ENCODE results near the gene LARP1. TPM values are rescaled to one million over a fixed set of nuclear protein-coding genes. Genes with fewer than 3 reads are reported as not detected.

LARP1 gene
- total and polyA plus RNA-seq, 9 of the 15 experiments (the other 6 are each of a cell fraction or from before 2014, with no cell fraction given): 22.6 to 300 (median 92.0) TPM

DNA sequence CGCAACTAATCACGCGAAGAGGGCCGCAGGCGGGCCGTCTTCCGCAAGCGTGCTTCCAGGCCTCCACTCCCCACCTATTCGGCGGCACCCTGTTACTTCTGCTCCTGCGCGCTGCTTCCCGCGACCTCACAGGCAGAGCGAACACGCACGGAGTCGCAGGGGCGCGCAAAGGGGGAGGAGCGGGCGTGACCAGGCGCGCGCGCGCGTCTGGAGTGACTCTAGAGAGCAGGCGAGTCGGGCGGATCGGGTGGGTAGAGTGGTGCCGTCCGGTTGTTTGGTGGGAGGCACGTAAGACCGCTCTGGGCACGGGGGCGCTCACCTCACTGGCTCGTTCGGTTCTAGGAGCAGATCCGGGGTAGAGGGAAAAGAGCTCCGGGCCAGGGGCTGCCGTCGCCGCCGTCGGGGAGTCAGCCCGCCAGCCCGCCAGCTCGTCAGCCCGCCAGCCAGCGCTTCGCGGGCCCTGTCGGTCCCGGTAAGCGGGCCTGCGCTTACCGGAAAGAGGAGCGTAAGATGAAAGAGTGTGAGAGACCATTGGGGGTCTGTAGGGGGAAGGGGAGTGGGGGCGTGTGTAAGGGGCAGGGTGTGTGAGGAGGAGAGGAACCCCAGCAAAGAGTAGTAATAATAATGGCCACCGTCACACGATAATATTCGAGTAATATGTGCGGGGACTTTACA lies 103.3 kb downstream of the LARP1 start, which contains the start of gene CNOT8:
TSS of gene CNOT8 (plus strand) at position 331 of the 675 bp plus-strand sequence. CDS start 4,652 bp downstream, outside the sequence.
- H4K20me1 ChIP-seq (replicated peaks; ENCODE audit: control insufficient read depth, insufficient read depth, low read length): no peaks in the 10 kb centered on the region; the same call in 1 of the 2 replicates
- POLR2A ChIA-PET: interaction anchor here (0.6 to 2.9 kb wide), 8 partner anchors 13 to 528 kb away, joined by 3 to 20 read pairs (median 4); no protein-coding TSS in a partner anchor
- H3K9me1 ChIP-seq (ENCODE audit: control insufficient read depth, insufficient read depth, low read length): no peaks in the 10 kb centered on the region
- H3K9me3 ChIP-seq (replicated peaks; ENCODE audit: control insufficient read depth, insufficient read depth, low read depth, low read length): no peaks in the 10 kb centered on the region
- H3K4me3 ChIP-seq: peak within 1 kb of the TSS; percentile 88
- peaks cover 17 to 31% of the 10 kb centered on the region in 2 experiments; a peak in 4 of 5 replicates for H3K4me1 ChIP-seq (replicated peaks in 1 of 2; ENCODE audit: control insufficient read depth in 2 of 2, insufficient read depth in 2 of 2, low read length in 2 of 2)
- CTCF ChIA-PET (ENCODE audit: low intra/inter-chr PET ratio): no interaction called here
- no peaks in the 10 kb centered on the region for H3K27me3 ChIP-seq (ENCODE audit: control insufficient read depth in 2 of 2, insufficient read depth in 2 of 2, low read length in 2 of 2)
- FAIRE-seq (peak; percentile 93), ATAC-seq (peak; percentile 86), DNase-seq (ENCODE audit: extremely low read depth in 1 of 4, low spot score in 3 of 4) (peak; percentile 88 to 99 (median 92))
- peaks cover 51% of the 10 kb centered on the region for H3K79me2 ChIP-seq (ENCODE audit: control insufficient read depth, insufficient read depth, low read length)
- H3K27ac ChIP-seq (ENCODE audit: extremely low read depth, low read depth, low read length): peak within 1 kb of the TSS; percentile 95
- peak within 1 kb of the TSS; percentile 95 for H2AFZ ChIP-seq (ENCODE audit: low read depth, low read length)
- WGBS (ENCODE audit: insufficient coverage, low coverage, missing lambda C conversion rate): 1% methylated on average over 41 of the region's 65 CpGs
- H3K36me3 ChIP-seq (ENCODE audit: control insufficient read depth, insufficient read depth, low read length): peaks cover 15% of the 10 kb centered on the region
- peak within 1 kb of the TSS; percentile 96 for H3K4me2 ChIP-seq (ENCODE audit: insufficient read depth, low read length)
- no TSS peak for BruUV-seq (replicated peaks)
- peak within 1 kb of the TSS; percentile 87 to 97 for H3K9ac ChIP-seq (ENCODE audit: insufficient read depth in 1 of 2, low read depth in 2 of 2, low read length in 2 of 2)
- intact Hi-C loops (cut with micrococcal nuclease) (loop anchor here (1.0 to 2.0 kb wide), 3 partner anchors 23 to 104 kb away; partner anchors contain the start of gene LARP1), in situ Hi-C loops (cut with MboI) (no loop called here)
- TF ChIP-seq, protein P1, sequence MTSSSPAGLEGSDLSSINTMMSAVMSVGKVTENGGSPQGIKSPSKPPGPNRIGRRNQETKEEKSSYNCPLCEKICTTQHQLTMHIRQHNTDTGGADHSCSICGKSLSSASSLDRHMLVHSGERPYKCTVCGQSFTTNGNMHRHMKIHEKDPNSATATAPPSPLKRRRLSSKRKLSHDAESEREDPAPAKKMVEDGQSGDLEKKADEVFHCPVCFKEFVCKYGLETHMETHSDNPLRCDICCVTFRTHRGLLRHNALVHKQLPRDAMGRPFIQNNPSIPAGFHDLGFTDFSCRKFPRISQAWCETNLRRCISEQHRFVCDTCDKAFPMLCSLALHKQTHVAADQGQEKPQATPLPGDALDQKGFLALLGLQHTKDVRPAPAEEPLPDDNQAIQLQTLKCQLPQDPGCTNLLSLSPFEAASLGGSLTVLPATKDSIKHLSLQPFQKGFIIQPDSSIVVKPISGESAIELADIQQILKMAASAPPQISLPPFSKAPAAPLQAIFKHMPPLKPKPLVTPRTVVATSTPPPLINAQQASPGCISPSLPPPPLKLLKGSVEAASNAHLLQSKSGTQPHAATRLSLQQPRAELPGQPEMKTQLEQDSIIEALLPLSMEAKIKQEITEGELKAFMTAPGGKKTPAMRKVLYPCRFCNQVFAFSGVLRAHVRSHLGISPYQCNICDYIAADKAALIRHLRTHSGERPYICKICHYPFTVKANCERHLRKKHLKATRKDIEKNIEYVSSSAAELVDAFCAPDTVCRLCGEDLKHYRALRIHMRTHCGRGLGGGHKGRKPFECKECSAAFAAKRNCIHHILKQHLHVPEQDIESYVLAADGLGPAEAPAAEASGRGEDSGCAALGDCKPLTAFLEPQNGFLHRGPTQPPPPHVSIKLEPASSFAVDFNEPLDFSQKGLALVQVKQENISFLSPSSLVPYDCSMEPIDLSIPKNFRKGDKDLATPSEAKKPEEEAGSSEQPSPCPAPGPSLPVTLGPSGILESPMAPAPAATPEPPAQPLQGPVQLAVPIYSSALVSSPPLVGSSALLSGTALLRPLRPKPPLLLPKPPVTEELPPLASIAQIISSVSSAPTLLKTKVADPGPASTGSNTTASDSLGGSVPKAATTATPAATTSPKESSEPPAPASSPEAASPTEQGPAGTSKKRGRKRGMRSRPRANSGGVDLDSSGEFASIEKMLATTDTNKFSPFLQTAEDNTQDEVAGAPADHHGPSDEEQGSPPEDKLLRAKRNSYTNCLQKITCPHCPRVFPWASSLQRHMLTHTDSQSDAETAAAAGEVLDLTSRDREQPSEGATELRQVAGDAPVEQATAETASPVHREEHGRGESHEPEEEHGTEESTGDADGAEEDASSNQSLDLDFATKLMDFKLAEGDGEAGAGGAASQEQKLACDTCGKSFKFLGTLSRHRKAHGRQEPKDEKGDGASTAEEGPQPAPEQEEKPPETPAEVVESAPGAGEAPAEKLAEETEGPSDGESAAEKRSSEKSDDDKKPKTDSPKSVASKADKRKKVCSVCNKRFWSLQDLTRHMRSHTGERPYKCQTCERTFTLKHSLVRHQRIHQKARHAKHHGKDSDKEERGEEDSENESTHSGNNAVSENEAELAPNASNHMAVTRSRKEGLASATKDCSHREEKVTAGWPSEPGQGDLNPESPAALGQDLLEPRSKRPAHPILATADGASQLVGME (CRISPR knock-in tag; IDR thresholded peaks at IDR 0.05): 0 out of 2 replicates have a peak, but pooled peaks have one; percentile 18
- TF ChIP-seq SMARCB1 (IDR thresholded peaks at IDR 0.05; ENCODE audit: insufficient read length, low read depth): no peak
- no peak for TF ChIP-seq ASH1L (IDR thresholded peaks at IDR 0.05; ENCODE audit: borderline replicate concordance, low read depth, partially characterized antibody)
- TF ChIP-seq ZNF143 (CRISPR knock-in tag; IDR thresholded peaks at IDR 0.05): no peak
- TF ChIP-seq ZBTB17 (CRISPR knock-in tag; IDR thresholded peaks at IDR 0.05): peak; percentile 62
- TF ChIP-seq, protein P2, sequence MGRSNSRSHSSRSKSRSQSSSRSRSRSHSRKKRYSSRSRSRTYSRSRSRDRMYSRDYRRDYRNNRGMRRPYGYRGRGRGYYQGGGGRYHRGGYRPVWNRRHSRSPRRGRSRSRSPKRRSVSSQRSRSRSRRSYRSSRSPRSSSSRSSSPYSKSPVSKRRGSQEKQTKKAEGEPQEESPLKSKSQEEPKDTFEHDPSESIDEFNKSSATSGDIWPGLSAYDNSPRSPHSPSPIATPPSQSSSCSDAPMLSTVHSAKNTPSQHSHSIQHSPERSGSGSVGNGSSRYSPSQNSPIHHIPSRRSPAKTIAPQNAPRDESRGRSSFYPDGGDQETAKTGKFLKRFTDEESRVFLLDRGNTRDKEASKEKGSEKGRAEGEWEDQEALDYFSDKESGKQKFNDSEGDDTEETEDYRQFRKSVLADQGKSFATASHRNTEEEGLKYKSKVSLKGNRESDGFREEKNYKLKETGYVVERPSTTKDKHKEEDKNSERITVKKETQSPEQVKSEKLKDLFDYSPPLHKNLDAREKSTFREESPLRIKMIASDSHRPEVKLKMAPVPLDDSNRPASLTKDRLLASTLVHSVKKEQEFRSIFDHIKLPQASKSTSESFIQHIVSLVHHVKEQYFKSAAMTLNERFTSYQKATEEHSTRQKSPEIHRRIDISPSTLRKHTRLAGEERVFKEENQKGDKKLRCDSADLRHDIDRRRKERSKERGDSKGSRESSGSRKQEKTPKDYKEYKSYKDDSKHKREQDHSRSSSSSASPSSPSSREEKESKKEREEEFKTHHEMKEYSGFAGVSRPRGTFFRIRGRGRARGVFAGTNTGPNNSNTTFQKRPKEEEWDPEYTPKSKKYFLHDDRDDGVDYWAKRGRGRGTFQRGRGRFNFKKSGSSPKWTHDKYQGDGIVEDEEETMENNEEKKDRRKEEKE (IDR thresholded peaks at IDR 0.05; ENCODE audit: borderline replicate concordance in 1 of 2, control insufficient read depth in 1 of 2, low read depth in 2 of 2, low read length in 1 of 2): no peak; a peak in 1 of 4 replicates
- TF ChIP-seq PTBP1 (IDR thresholded peaks at IDR 0.05; ENCODE audit: low read depth, low read length): no peak
- no peak for TF ChIP-seq PURB (CRISPR knock-in tag; IDR thresholded peaks at IDR 0.05; ENCODE audit: low read depth)
- TF ChIP-seq POLR2AphosphoS5 (IDR thresholded peaks at IDR 0.05; ENCODE audit: control insufficient read depth, insufficient read depth, low read depth, low read length): peak; percentile 91
- no peak for TF ChIP-seq CBX8 (IDR thresholded peaks at IDR 0.05; ENCODE audit: borderline replicate concordance, extremely low read depth, low read depth, low read length, poor library complexity, severe bottlenecking)
- TF ChIP-seq SREBF1 (IDR thresholded peaks at IDR 0.05; ENCODE audit: borderline replicate concordance, low read depth, low read length): no peak
